GM23338 (cell line): ENCODE measurements around the gene ATP1B2.

Source experiments
- CREB1 ChIP-seq: fragments of 250-450 bp; sonication (Bioruptor Pico); IDR thresholded peaks from 2 replicates; pipeline ENCODE4 v1.5.0; 2020; ENCODE audit warnings: low read depth, mild to moderate bottlenecking, moderate library complexity
- CTCF ChIP-seq, 2 experiments: fragments of 200-600 bp in 1 of 2; sonication (generic) in 1 of 2; conservative IDR thresholded peaks; 2 replicates each; pipeline versions ENCODE4 v1.5.1 to v1.6.1; 2016 to 2017; ENCODE audit warnings: antibody characterized with exemption in 2 of 2, low read depth in 2 of 2, mild to moderate bottlenecking in 2 of 2, moderate library complexity in 1 of 2
- EZH2 ChIP-seq: fragments of 200-600 bp; sonication (generic); IDR thresholded peaks from one replicate; pipeline ENCODE4 v1.8.0; 2017; ENCODE audit warnings: antibody characterized with exemption, mild to moderate bottlenecking, low read depth; ENCODE audit not compliant: unreplicated experiment
- EZH2phosphoT487 ChIP-seq: fragments of 200-600 bp; sonication (generic); IDR thresholded peaks from one replicate; pipeline ENCODE4 v1.8.1; 2018; ENCODE audit warnings: antibody characterized with exemption; ENCODE audit not compliant: unreplicated experiment
- JUNB ChIP-seq: IDR thresholded peaks from one replicate; pipeline ENCODE4 v1.6.1; 2016; ENCODE audit warnings: antibody characterized with exemption; ENCODE audit not compliant: unreplicated experiment
- NANOG ChIP-seq: IDR thresholded peaks from 2 replicates; pipeline ENCODE4 v1.6.1; 2016; ENCODE audit warnings: antibody characterized with exemption, borderline replicate concordance
- POLR2AphosphoS5 ChIP-seq: IDR thresholded peaks from 2 replicates; pipeline ENCODE4 v1.6.1; 2016; ENCODE audit warnings: antibody characterized with exemption, low read depth
- REST ChIP-seq: IDR thresholded peaks from one replicate; pipeline ENCODE4 v1.6.1; 2018; ENCODE audit warnings: antibody characterized with exemption; ENCODE audit not compliant: unreplicated experiment
- STAT1 ChIP-seq: IDR thresholded peaks from one replicate; pipeline ENCODE4 v1.6.1; 2016; ENCODE audit warnings: antibody characterized with exemption; ENCODE audit not compliant: unreplicated experiment

GRCh38 chr17:7700510-7700909 lies 49.8 kb downstream of the ATP1B2 start:
- TF ChIP-seq POLR2AphosphoS5 (no peak), CTCF (conservative IDR thresholded peaks at IDR 0.05; ENCODE audit: low read depth in 2 of 2) (no peak), CREB1 (no peak), EZH2 (no peak), NANOG (no peak), JUNB (no peak), REST (no peak), EZH2phosphoT487 (no peak), STAT1 (no peak)
